ENCODE measurements around the gene ST3GAL4.

- no peak for TF ChIP-seq CTCF (IDR thresholded peaks at IDR 0.05)
- no peak for TF ChIP-seq EP300 (IDR thresholded peaks at IDR 0.05)
- TF ChIP-seq POLR2A (IDR thresholded peaks at IDR 0.05), result no peak
- no peak for TF ChIP-seq POLR2AphosphoS5 (IDR thresholded peaks at IDR 0.05)
Measured at GRCh38 chr11:126363706-126364248, 8.3 kb downstream of the ST3GAL4 start.

Measured in sigmoid colon (tissue), 4 donors.